SK-N-MC (cell line): ENCODE results near the gene BAHCC1.

ENCODE experiments used
- EZH2 ChIP-seq: fragments of 200-600 bp; sonication (generic); IDR thresholded peaks from one replicate; pipeline ENCODE4 v1.6.1; 2017; ENCODE audit warnings: antibody characterized with exemption
- FOXP2 ChIP-seq: optimal IDR thresholded peaks from 2 replicates; pipeline ENCODE3; 2011; ENCODE audit warnings: mild to moderate bottlenecking, moderate library complexity; ENCODE audit not compliant: insufficient read depth; ENCODE audit errors: extremely low read length, control extremely low read depth
- POLR2AphosphoS5 ChIP-seq: IDR thresholded peaks from 2 replicates; pipeline ENCODE4 v1.6.1; 2012; ENCODE audit warnings: mild to moderate bottlenecking, low read depth, low read length, borderline replicate concordance

DNA sequence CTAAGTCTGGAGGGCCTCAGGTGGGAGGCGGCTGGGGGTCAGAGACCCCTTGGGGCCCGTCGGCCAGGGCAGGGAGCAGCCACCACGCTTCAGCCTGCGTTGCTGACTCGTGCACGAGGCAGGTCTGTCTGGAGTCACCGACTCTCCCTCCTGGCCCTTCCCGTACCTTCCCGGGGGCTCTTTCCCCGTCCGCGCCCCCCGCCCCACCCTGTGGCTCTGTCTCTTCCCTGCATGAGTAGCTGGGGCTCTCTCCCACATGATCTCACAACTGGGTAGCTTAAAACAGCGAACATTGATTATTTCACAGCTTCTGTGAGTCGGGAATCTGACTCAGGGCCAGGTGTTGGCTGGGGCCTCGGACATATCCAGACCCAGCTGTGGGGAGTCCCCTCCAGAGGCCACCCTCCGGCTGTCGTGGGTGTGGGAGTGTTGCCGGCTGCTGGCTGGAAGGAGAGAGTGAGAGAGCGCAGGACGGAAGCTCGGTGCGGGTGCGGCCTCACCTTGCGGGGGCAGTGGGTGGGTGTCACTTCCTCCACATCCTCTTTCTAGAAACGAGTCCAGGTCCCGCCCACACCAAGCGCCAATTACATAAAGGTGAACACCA, 17.3 kb downstream of the BAHCC1 start:
- TF ChIP-seq POLR2AphosphoS5, result no peak
- no peak for TF ChIP-seq FOXP2
- no peak for TF ChIP-seq EZH2
